Lower lobe of right lung (tissue), 2 donors: ENCODE data around the gene PTGFRN. TPM values are rescaled to one million over a fixed set of nuclear protein-coding genes. Genes with fewer than 3 reads are reported as not detected.

ENCODE experiments used
- ATAC-seq, 2 donors: fragments of 200-7000 bp; cut with Tn5 transposase; one replicate each; pipeline ENCODE4 v1.9.1; 2020 to 2022; ENCODE audit warnings: mild to moderate bottlenecking in 2 of 2, moderate library complexity in 2 of 2
- DNase-seq: peaks from one replicate; pipeline ENCODE4 v3.0.0-alpha.2; 2020
- H3K27ac ChIP-seq: fragments of 200-600 bp; one replicate; pipeline ENCODE4 v1.8.0; 2022
- H3K27me3 ChIP-seq: fragments of 200-600 bp; one replicate; pipeline ENCODE4 v1.8.0; 2022; ENCODE audit warnings: low read depth
- H3K36me3 ChIP-seq: fragments of 200-600 bp; one replicate; pipeline ENCODE4 v1.8.0; 2022; ENCODE audit warnings: mild to moderate bottlenecking
- H3K4me1 ChIP-seq: fragments of 200-600 bp; one replicate; pipeline ENCODE4 v1.8.0; 2022
- H3K4me3 ChIP-seq: fragments of 200-600 bp; one replicate; pipeline ENCODE4 v1.8.0; 2022; ENCODE audit warnings: mild to moderate bottlenecking
- H3K9me3 ChIP-seq: fragments of 200-600 bp; one replicate; pipeline ENCODE4 v1.8.0; 2022
- CTCF ChIP-seq: fragments of 200-600 bp; IDR thresholded peaks from one replicate; pipeline ENCODE4 v1.8.0; 2022; ENCODE audit warnings: antibody characterized with exemption, mild to moderate bottlenecking
- intact Hi-C: fragments of 100-400 bp; cut with DNase I; formaldehyde crosslinking; loops from one replicate; pipeline ENCODE4 v1.11.0; 2022
- total RNA-seq: library from RNA; stranded (reverse); fragmentation: NEBNext Ultra II Directional; extraction: Animal tissue kit (Norgen Biotek cat#: 25700); gene quantifications from one replicate; pipeline ENCODE4 v1.2.1, GENCODE V29; 2021
- donor health status: DM: no; HTN: yes; CAD: no; lungs with severe emphysema.

Gene PTGFRN
- total RNA-seq, 1 donor from 2014 or later = 31.1 TPM

- DNase-seq (no peak), ATAC-seq (no peak)
- H3K36me3 ChIP-seq = no peaks in the 10 kb centered on the region
- no peaks in the 10 kb centered on the region for H3K27me3 ChIP-seq
- no peaks in the 10 kb centered on the region for H3K9me3 ChIP-seq
- H3K4me1 ChIP-seq = peaks cover 4% of the 10 kb centered on the region
- H3K27ac ChIP-seq = no peak overlapping the region
- no peak for TF ChIP-seq CTCF
- intact Hi-C loops = no loop called here
- H3K4me3 ChIP-seq = no peak overlapping the region
Observed at GRCh38 chr1:116904791-116905320, 4.9 kb upstream of the PTGFRN start.

GRCh38 chr1:116906812-116907211, 2.9 kb upstream of the PTGFRN start:
- intact Hi-C loops = no loop called here
- no peaks in the 10 kb centered on the region for H3K9me3 ChIP-seq
- H3K4me1 ChIP-seq = peaks cover 15% of the 10 kb centered on the region
- ATAC-seq (no peak), DNase-seq (no peak)
- H3K27ac ChIP-seq = no peak overlapping the region
- no peak for TF ChIP-seq CTCF
- no peak overlapping the region for H3K4me3 ChIP-seq
- no peaks in the 10 kb centered on the region for H3K36me3 ChIP-seq
- no peaks in the 10 kb centered on the region for H3K27me3 ChIP-seq

- Histone ChIP-seq H3K4me1 (peaks cover 20% of the 10 kb centered on the region), H3K4me3 (no peak overlapping the region), H3K9me3 (no peaks in the 10 kb centered on the region), H3K27ac (no peak overlapping the region), H3K36me3 (no peaks in the 10 kb centered on the region), H3K27me3 (no peaks in the 10 kb centered on the region)
- DNase-seq (no peak), ATAC-seq (no peak)
- intact Hi-C loops = no loop called here
- no peak for TF ChIP-seq CTCF
Observed at GRCh38 chr1:116907351-116907750, 2.4 kb upstream of the PTGFRN start.

- no peak overlapping the region for H3K27ac ChIP-seq
- no peak for DNase-seq
- intact Hi-C loops = no loop called here
- TF ChIP-seq CTCF = no peak
- no peak for ATAC-seq
- peaks cover 20% of the 10 kb centered on the region for H3K4me1 ChIP-seq
- H3K36me3 ChIP-seq = no peaks in the 10 kb centered on the region
- H3K9me3 ChIP-seq = no peaks in the 10 kb centered on the region
- no peak overlapping the region for H3K4me3 ChIP-seq
- H3K27me3 ChIP-seq = no peaks in the 10 kb centered on the region
Observed at GRCh38 chr1:116908266-116908665, 1.4 kb upstream of the PTGFRN start.

GRCh38 chr1:116908820-116909511, 750 bp upstream of the PTGFRN start:
- Histone ChIP-seq H3K27me3 (no peaks in the 10 kb centered on the region), H3K4me1 (peaks cover 20% of the 10 kb centered on the region), H3K4me3 (peak overlapping the region; percentile 68), H3K36me3 (no peaks in the 10 kb centered on the region), H3K27ac (peak overlapping the region; percentile 72), H3K9me3 (no peaks in the 10 kb centered on the region)
- no peak for TF ChIP-seq CTCF
- intact Hi-C loops = no loop called here
- ATAC-seq (no peak), DNase-seq (no peak)
